Neural progenitor cell (in vitro differentiated cells): ENCODE data around the gene SLC25A22. TPM values are rescaled to one million over a fixed set of nuclear protein-coding genes. Genes with fewer than 3 reads are reported as not detected.

Source experiments
- DNase-seq: peaks from one replicate; pipeline ENCODE4 v3.0.0-alpha.2; 2016; ENCODE audit warnings: low spot score
- H2AFZ ChIP-seq: fragments of 200-600 bp; sonication (generic); replicated peaks from 2 replicates; pipeline ENCODE4 v1.6.1; 2016; ENCODE audit warnings: antibody characterized with exemption
- H3F3A ChIP-seq: fragments of 200-600 bp; sonication (generic); 2 replicates; pipeline ENCODE4 v1.6.1; 2016; ENCODE audit warnings: antibody characterized with exemption, low read depth
- H3K27ac ChIP-seq: fragments of 200-600 bp; sonication (generic); 2 replicates; pipeline ENCODE4 v1.5.1; 2016; ENCODE audit warnings: mild to moderate bottlenecking
- H3K27me3 ChIP-seq: fragments of 200-600 bp; sonication (generic); 2 replicates; pipeline ENCODE4 v1.6.1; 2016; ENCODE audit warnings: mild to moderate bottlenecking, moderate library complexity
- H3K36me3 ChIP-seq: fragments of 200-600 bp; sonication (generic); 2 replicates; pipeline ENCODE4 v1.5.1; 2016
- H3K4me1 ChIP-seq: fragments of 200-600 bp; sonication (generic); 2 replicates; pipeline ENCODE4 v1.6.1; 2016; ENCODE audit warnings: mixed run types
- H3K4me2 ChIP-seq: fragments of 200-600 bp; sonication (generic); 2 replicates; pipeline ENCODE4 v1.6.1; 2016
- H3K4me3 ChIP-seq: fragments of 200-600 bp; sonication (generic); 2 replicates; pipeline ENCODE4 v1.5.1; 2016
- H3K79me2 ChIP-seq: fragments of 200-600 bp; sonication (generic); 2 replicates; pipeline ENCODE4 v1.6.1; 2016; ENCODE audit warnings: low read depth
- H3K9ac ChIP-seq: fragments of 200-600 bp; sonication (generic); 2 replicates; pipeline ENCODE4 v1.6.1; 2016
- H3K9me3 ChIP-seq: fragments of 200-600 bp; sonication (generic); 2 replicates; pipeline ENCODE4 v1.5.1; 2016; ENCODE audit warnings: low read depth
- H4K20me1 ChIP-seq: fragments of 200-600 bp; sonication (generic); 2 replicates; pipeline ENCODE4 v1.6.1; 2016; ENCODE audit warnings: low read depth
- H3K27ac Mint-ChIP-seq: 3 replicates; pipeline ENCODE4 v1.8.0; 2021; ENCODE audit warnings: mixed read lengths
- H3K27me3 Mint-ChIP-seq: 2 replicates; pipeline ENCODE4 v1.8.0; 2022; ENCODE audit warnings: low read depth, mild to moderate bottlenecking, inconsistent platforms, moderate library complexity, mixed read lengths; ENCODE audit not compliant: insufficient read depth
- H3K36me3 Mint-ChIP-seq: 3 replicates; pipeline ENCODE4 v1.8.0; 2021; ENCODE audit warnings: mixed read lengths
- H3K4me1 Mint-ChIP-seq: 3 replicates; pipeline ENCODE4 v1.8.0; 2021; ENCODE audit warnings: mixed read lengths
- H3K4me3 Mint-ChIP-seq: 3 replicates; pipeline ENCODE4 v1.8.0; 2021; ENCODE audit warnings: mild to moderate bottlenecking, moderate library complexity, mixed read lengths
- H3K9me3 Mint-ChIP-seq: 3 replicates; pipeline ENCODE4 v1.8.0; 2020; ENCODE audit warnings: mixed read lengths
- CTCF ChIP-seq: fragments of 200-600 bp; sonication (generic); IDR thresholded peaks from 2 replicates; pipeline ENCODE4 v1.5.1; 2017; ENCODE audit warnings: antibody characterized with exemption, mild to moderate bottlenecking
- EZH2 ChIP-seq: fragments of 200-600 bp; sonication (generic); IDR thresholded peaks from 2 replicates; pipeline ENCODE4 v1.6.1; 2017; ENCODE audit warnings: antibody characterized with exemption, mild to moderate bottlenecking, moderate library complexity
- EZH2phosphoT487 ChIP-seq: fragments of 200-600 bp; sonication (generic); IDR thresholded peaks from 2 replicates; pipeline ENCODE4 v1.6.1; 2017; ENCODE audit warnings: antibody characterized with exemption
- total RNA-seq: library from RNA; depleted of rRNA; stranded (reverse); fragments of >200 nt; gene quantifications from 2 replicates; pipeline ENCODE4 v1.2.3, GENCODE V29; 2015; ENCODE audit warnings: low replicate concordance

The SLC25A22 gene
- total RNA-seq, 1 donor from 2014 or later, result 11.0 TPM

DNA sequence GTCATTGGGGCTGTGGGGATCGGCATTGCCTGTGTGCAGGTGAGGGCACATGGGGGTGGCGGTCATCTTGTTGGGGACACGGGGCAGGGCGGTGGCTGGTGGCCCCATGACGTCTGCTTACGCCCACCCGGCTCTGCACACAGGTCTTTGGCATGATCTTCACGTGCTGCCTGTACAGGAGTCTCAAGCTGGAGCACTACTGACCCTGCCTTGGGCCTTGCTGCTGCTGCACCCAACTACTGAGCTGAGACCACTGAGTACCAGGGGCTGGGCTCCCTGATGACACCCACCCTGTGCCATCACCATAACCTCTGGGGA lies 39.9 kb upstream of the SLC25A22 start:
- H3K9me3 ChIP-seq, result no peaks in the 10 kb centered on the region
- H3K4me1 ChIP-seq, result peaks cover 7% of the 10 kb centered on the region
- peaks cover 3% of the 10 kb centered on the region for H3K36me3 Mint-ChIP-seq
- H3K4me3 Mint-ChIP-seq, result no peak overlapping the region
- no peak overlapping the region for H3K27ac ChIP-seq
- DNase-seq, result no peak
- H3K9me3 Mint-ChIP-seq, result no peaks in the 10 kb centered on the region
- H3K4me1 Mint-ChIP-seq, result peaks cover 20% of the 10 kb centered on the region
- no peak overlapping the region for H3K27ac Mint-ChIP-seq
- peaks cover 69% of the 10 kb centered on the region for H4K20me1 ChIP-seq
- peaks cover 7% of the 10 kb centered on the region for H3K27me3 Mint-ChIP-seq
- H2AFZ ChIP-seq, result no peak overlapping the region
- peaks cover 22% of the 10 kb centered on the region for H3F3A ChIP-seq
- H3K79me2 ChIP-seq, result peaks cover 23% of the 10 kb centered on the region
- TF ChIP-seq EZH2 (no peak), EZH2phosphoT487 (no peak), CTCF (no peak)
- no peaks in the 10 kb centered on the region for H3K36me3 ChIP-seq
- H3K27me3 ChIP-seq, result no peaks in the 10 kb centered on the region
- no peak overlapping the region for H3K9ac ChIP-seq
- no peak overlapping the region for H3K4me2 ChIP-seq
- no peak overlapping the region for H3K4me3 ChIP-seq

DNA sequence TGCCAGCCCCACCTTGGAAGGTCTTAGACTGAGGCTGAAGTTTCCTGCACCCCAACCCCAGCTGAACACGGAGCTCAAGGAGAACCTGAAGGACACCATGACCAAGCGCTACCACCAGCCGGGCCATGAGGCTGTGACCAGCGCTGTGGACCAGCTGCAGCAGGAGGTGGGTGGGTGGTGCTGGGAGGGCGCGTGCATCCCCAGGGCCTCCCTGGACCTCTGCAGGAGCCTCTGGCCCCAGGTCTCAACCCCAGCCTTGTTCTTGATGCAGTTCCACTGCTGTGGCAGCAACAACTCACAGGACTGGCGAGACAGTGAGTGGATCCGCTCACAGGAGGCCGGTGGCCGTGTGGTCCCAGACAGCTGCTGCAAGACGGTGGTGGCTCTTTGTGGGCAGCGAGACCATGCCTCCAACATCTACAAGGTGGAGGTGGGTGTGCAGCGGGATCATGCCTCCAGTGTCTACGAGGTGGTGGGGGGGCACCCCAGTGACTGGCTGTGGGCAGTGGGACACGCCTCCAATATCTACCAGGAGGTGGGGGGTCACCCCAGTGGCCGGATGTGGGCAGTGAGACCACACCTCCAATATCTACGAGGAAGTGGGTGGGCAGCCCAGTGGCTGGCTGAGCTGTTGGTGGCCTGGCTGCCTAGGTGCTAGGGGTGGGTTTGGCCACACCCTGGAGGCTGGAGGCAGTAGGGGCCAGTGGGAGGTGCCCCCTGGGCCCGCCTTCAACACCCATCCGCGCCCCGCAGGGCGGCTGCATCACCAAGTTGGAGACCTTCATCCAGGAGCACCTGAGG lies 39.3 kb upstream of the SLC25A22 start:
- peaks cover 23% of the 10 kb centered on the region for H3K79me2 ChIP-seq
- no peak for DNase-seq
- TF ChIP-seq CTCF, result no peak
- Mint-ChIP-seq H3K27me3 (peaks cover 7% of the 10 kb centered on the region), H3K9me3 (no peaks in the 10 kb centered on the region), H3K4me3 (no peak overlapping the region), H3K36me3 (peaks cover 3% of the 10 kb centered on the region), H3K4me1 (peaks cover 21% of the 10 kb centered on the region), H3K27ac (no peak overlapping the region)
- H3K4me2 ChIP-seq, result no peak overlapping the region
- no peaks in the 10 kb centered on the region for H3K36me3 ChIP-seq
- no peak overlapping the region for H3K4me3 ChIP-seq
- peaks cover 69% of the 10 kb centered on the region for H4K20me1 ChIP-seq
- peaks cover 22% of the 10 kb centered on the region for H3F3A ChIP-seq
- H3K9ac ChIP-seq, result no peak overlapping the region
- H3K9me3 ChIP-seq, result no peaks in the 10 kb centered on the region
- H3K27me3 ChIP-seq, result peaks cover 1% of the 10 kb centered on the region
- no peak overlapping the region for H3K27ac ChIP-seq
- no peak overlapping the region for H2AFZ ChIP-seq
- peaks cover 9% of the 10 kb centered on the region for H3K4me1 ChIP-seq

DNA sequence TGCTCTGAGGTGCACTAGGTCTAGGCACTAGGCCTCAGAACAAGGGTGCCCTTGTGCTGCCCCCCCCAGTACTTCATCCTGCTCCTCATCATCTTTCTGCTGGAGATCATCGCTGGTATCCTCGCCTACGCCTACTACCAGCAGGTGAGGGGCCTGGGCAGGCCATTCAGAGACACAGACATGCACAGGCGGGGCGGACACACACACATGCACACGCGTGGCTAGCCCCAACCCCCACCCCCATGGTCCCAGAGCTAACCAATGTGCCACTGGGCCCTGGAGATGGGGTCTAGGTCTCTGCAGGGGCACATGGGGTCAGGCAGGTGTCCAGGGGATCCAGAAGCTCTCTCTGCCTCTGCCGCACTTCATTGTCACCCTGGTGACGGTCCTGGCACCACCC lies 38.6 kb upstream of the SLC25A22 start:
- H3K27ac ChIP-seq, result no peak overlapping the region
- no peak overlapping the region for H3K4me3 ChIP-seq
- H3K36me3 ChIP-seq, result no peaks in the 10 kb centered on the region
- Mint-ChIP-seq H3K9me3 (no peaks in the 10 kb centered on the region), H3K36me3 (peaks cover 3% of the 10 kb centered on the region), H3K4me3 (no peak overlapping the region), H3K27me3 (peaks cover 11% of the 10 kb centered on the region), H3K27ac (no peak overlapping the region), H3K4me1 (peaks cover 26% of the 10 kb centered on the region)
- no peak overlapping the region for H2AFZ ChIP-seq
- H3K9ac ChIP-seq, result no peak overlapping the region
- TF ChIP-seq EZH2phosphoT487 (no peak), CTCF (no peak), EZH2 (no peak)
- peaks cover 14% of the 10 kb centered on the region for H3K4me1 ChIP-seq
- H4K20me1 ChIP-seq, result peaks cover 68% of the 10 kb centered on the region
- H3K4me2 ChIP-seq, result no peak overlapping the region
- peaks cover 29% of the 10 kb centered on the region for H3F3A ChIP-seq
- peaks cover 17% of the 10 kb centered on the region for H3K79me2 ChIP-seq
- H3K27me3 ChIP-seq, result peaks cover 8% of the 10 kb centered on the region
- DNase-seq, result no peak
- no peaks in the 10 kb centered on the region for H3K9me3 ChIP-seq
